Suppressor macrophage (primary cell): ENCODE results near the gene DPP9.

Experiments used
- DNase-seq, 4 experiments: peaks; one replicate each; pipeline ENCODE4 v3.0.0-alpha.2; 2020 to 2022

Gene DPP9

DNA sequence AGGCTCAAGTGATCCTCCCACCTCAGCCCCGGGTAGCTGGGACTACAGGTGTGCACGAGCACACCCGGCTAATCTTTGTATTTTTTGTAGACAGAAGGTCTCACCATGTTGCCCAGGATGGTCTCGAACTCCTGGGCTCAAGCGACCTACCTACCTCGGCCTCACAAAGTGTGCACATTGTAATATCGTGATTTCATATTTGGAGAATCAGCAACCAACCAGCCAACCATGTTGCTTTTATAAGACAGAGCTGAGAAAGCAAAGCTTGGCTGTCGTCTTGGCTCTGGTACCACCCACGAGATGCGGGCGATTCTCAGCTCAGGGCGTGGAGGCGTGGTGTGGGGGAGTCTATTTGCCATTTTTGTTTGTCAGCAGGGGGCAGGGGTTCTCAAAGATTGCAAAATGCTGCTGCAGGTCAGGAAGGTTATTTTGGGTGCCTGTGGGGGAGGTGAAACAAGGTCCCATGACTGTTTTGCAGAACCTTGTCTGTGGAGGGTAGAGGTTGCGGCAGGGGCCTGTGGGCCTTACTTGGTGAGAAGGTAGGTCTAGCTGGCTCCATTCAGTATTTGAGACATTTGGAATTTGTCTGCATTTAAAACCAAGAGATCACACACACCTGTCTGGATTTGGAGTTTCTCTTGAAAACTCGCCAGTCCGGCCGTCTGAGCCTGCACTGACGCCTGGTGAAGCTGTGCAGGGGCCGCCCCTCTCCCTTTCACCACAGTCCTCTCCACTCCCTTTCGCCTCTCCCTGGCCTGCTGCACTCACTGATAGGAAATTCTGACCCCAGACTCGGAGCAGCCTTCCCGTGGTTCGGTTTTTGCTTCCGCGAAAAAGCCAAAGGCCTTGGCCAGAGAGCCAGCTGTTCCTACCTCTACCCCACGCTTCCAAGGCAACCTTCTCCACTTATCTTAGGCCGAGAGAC lies 68.9 kb downstream of the DPP9 start:
- DNase-seq: peak; percentile 66 to 83 (median 80)

DNA sequence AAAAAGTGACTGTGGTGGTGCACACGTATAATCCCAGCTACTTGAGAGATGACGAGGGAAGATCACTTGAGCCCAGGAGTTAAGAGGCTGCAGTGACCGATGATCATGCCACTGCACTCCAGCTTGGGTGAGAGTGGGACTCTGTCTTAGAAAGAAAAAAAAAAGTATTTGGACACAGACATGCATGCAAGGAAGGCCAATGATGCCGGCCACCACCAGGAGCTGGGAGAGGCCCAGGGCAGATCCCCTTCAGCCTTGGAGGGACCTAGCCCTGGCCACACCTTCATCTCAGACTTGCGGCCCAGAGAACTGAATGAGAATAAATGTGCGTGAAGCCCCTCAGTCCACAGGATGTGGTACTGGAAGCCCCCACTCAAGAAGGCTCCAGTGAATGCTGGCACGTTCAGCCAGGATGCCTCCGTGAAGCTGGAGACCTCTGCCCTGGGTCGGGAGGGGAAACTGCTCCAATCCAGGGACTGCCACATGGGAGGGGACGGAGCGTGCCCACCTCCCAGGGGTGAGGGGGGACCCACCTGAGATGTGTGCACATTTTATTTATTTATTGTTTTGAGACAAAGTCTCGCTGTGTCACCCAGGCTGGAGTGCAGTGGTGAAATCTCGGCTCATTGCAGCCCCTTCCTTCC lies 69.7 kb downstream of the DPP9 start:
- no peak for DNase-seq

DNA sequence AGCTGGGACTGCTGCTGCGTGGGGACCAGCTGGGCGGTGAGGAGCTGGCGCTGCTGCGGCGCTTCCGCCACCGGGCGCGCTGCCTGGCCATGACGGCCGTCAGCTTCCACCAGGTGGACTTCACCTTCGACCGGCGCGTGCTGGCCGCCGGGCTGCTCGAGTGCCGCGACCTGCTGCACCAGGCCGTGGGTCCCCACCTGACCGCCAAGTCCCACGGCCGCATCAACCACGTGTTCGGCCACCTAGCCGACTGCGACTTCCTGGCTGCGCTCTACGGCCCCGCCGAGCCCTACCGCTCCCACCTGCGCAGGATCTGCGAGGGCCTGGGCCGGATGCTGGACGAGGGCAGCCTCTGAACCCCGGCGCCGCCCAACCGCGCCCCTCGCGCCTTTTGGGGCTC lies 71.6 kb downstream of the DPP9 start:
- DNase-seq: no peak

DNA sequence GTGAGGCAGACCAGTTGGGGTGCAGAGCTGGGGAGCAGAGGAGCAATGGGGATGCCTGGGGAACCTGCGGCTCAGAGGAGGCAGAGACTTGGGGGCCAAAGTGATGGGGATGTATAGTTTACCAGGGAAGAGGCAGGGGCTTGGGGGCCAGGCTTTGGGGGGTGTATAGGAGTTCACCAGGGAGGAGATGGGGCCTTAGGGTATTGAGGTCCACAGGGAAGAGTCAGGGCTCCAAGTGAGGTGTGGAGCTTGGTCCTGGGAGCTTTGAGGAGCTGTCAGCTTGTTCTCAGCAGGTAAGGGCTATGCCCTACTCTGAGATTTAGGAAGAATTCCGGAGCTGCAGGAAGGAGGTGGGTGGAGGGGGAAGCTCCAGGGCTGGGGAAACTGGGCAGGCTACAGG lies 73.5 kb downstream of the DPP9 start:
- DNase-seq: no peak

DNA sequence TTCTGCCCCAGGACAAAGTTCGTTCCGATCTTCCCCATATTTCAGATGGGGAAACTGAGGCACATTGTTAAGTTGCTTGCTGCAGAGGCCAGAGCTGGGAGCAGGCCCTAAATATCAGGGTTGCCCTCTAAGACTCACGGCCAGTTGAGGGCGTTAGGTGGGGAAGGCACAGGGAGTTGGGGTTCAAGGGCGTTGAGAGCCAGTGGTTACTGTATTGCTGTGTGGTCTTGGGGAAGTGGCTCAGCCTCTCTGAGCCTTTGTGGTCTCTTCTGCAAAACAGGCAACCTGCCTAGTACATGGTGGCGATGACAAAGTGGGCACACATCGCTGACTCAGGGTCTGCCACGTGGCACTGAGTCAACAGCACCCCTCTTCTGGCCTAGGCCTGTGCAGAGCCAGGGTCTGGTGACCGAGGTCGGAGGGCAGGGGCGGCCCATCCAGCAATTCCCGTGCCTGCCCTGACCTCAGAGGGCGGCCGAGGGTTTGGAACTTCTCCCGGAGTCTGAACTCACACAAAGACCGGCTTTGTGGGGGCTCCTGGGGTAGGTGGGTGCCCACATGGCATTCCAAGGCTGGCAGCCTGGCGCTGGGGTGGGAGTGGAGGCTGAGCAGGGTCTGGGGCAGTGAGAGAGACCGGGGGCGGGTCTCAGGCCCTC lies 74.1 kb downstream of the DPP9 start:
- DNase-seq: peak in 3 of 4 experiments; percentile 54 to 63 (median 57)

DNA sequence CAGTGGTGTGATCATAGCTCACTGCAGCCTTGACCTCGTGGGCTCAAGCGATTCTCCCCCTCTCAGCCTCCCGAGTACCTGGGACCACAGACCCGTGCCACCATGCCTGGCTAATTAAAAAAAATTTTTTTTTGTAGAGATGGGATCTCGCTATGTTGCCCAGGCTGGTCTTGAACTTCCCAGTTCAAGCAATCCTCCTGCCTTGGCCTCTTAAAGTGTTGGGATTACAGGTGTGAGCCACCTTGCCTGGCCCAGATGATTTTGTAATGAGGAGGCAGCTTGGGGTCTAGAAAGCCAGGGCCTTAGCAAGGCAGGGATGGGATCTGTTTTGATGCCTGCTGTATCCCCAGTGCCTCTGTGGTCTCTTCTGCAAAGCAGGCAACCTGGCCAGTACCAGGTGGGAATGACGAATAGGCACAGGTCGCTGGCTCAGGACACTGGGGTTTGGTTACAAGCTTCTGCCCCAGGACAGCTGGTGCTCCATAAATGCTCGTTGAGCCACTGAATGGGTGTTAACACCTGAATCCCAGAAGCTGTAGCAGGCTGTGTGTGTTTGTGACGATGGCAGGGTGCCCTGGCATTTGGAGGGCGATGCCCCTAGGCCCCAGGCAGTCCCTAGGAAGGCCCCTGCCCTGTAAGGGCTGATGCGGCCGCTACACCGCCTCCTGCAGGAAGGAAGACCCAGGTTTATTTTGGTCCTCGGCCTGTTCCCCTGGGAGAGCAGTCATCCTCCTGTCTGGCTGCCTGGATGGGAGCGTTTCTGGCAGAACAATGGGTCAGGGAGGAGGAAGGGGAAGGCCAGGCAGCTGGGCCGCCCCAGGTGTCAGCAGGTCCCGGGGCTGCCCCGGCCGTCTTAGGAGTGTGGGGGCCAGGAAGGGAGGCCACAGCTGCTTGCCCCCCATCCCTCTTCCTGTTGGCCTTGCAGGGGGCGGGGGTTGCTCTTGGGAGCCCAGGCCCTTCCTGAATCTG lies 75.7 kb downstream of the DPP9 start:
- peak in 1 of 4 experiments; percentile 19 for DNase-seq

DNA sequence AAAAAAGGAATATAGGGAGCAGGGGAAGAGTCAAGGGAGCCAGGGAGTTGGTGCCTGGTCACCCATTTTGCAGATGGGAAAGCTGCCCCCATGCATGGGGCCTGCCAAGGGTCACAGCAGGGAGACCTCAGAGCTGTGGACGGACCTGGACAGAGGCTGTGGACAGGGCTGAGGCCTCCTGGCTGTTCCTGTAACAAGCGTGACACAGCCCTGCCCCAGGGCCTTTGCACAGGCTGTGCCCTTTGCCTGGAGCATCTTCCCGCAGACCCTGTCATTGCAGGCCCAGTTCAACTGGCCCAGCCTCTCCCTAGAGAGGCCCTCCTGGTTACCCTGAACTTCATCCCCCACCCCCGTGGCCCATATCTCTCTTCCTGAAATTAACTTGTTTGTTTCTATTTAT lies 77.9 kb downstream of the DPP9 start:
- DNase-seq: no peak

DNA sequence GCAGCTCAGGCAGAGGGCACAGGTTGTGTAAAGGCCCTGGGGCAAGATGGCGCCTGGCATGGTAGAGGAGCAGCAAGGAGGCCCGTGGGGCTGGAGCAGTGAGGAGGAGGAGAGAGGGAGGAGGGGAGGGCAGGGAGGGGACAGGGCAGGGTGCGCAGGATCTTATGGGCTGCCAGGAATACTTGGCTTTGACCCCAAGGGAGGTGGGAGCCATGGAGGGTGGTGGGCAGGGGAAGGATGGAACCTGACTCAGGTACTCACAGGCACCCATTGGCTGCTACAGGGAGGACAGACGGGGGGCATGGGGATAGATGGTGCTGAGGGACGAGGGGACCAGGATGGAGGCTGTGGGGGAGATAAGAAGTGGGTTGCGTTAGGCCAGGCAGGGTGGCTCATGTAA lies 81.0 kb downstream of the DPP9 start:
- DNase-seq: no peak

DNA sequence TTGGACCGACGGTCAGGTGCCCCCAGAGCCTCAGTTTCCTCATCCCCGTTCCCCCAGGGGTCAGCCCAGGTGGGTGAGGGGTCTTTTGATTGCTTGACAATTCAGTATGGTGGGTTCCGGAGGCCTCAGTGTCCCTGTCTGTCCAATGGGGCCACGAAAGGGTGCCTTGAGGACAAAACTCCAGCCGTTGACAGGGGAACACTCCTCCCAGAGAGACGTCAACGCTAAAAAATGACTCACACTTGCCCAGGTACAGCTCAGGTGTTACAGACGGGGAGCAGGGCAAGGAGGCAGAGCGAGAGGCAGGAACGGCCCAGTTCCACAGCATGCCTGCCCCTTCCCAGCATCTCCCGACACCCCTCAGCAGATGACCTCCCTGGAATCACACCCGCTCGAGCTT lies 82.5 kb downstream of the DPP9 start:
- no peak for DNase-seq

DNA sequence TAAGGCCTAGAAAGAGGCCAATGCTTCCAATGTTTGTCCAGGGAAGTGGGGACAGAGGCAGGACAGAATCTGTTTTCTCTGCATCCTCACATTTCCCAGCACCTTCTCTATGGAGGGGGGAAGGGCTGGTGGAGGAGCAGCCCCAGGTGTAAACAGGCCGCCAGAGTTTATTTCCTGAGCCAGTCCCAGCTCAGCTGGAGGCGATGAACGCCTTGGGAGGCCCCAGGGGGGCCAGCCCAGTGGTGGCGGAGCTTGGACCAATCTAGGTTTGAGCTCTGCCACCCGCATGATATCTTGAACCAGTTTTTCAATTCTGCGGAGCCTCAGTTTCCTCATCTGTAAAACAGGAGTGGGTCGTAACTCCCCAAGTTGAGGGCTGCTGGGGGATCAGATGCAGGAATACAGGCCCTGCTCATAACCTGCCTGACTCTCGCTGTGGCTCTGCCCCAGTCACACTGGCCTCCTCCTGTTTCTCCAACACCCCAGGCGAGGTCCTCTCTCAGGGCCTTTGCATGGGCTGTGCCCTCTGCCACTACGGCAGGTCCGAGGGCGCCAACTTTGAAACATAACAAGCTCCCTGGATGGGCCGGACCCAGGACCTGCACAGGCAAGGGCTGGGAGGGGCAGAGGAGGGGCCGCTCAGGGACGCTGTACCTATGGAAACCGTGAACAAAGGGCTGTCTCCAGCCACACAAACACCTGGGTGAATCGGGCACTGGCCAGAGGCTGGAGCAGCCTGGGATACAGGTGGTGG lies 83.2 kb downstream of the DPP9 start:
- no peak for DNase-seq

DNA sequence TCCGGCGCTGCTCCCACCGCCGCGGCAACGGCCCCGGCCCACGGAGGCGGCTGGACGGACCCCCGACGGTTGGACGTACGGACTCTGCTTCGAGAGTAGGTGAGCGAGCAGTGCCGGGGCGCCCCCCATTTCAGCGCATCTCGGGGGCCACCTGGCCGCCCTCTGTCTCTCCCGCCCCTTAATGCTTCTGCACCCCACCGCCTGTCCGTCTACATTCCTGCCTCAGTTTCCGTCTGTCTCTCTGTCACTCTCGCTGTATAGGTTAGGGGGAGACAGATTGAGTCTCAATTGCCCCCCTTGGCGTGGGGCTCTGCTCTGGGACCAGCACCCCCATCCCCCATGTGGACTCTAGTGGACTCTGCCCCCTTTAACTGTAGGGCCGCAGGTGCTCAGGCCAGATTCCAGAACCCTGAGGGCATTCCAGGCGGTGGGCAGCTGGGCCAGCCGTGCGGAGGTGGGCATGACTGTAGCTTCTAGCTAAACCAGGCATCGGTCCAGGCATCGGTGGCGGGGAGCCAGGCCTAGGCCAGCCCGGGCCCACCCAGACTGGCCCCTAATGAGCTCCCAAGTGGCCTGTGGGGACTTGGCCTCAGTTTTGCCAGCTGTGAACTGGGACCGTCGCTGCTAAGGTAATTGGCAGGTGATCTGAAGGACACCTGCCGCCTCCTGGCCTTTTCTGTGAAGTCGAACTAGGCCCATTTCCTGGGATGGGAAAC lies 84.0 kb downstream of the DPP9 start:
- DNase-seq: peak in 1 of 4 experiments; percentile 34

DNA sequence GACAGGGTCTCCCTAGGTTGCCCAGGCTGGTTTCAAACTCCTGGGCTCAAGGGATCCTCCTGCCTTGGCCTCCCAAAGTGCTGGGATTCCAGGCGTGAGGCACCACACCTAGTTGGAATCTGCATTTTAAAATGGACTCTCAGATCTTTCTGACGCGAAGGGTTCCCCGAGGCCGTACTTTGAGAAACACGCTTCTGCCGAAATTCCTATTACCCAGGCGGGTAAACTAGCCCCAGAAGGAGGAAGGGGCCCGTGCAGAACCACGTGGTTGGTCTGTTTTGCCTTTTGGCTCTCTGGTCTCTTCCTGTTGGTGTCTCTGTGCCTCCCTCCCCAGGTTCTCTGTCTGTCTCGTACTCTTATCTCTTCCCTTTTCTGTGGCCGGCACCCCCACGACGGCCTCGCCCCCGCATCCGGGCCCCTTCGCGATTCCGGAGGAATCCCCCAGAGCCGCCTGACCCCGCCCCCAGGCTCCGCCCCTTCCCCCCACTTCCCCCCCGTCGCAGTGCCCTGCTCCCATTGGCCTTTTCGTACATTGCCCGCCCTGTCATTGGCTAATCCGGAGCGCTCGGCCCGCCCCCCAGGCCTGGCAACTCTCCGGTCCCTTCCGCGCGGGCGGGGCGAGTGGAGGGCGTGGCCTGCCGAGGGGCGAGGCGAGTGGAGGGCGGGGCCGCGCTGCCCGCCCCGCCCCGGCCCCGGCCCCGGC lies 84.7 kb downstream of the DPP9 start, which contains the start of gene TNFAIP8L1:
TNFAIP8L1 (plus strand) TSS at position 689 of the 703 bp plus-strand sequence. CDS start 12,354 bp downstream, outside the sequence.
- DNase-seq: peak; percentile 99 to 100 (median 99)

DNA sequence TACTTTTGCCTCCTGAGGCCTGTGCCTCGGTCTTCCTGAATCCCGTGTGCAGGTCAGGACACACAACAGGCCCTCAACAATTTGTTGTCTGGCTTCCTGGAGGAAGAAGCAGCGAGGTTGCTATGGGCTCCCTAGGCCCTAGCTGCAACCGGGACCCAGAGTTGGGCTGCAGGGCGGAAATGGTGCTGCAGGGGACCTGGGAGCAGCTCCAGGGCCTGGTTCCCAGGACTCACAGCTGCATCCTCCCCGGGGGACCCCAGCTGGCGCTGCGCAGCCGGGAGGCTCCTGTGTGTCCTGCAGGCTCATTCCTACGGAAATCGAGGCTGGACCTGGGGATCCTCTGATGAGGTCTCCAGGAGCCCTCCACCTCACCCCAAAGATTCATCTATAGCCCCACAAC lies 85.3 kb downstream of the DPP9 start:
- peak in 2 of 4 experiments; percentile 24 to 37 for DNase-seq

DNA sequence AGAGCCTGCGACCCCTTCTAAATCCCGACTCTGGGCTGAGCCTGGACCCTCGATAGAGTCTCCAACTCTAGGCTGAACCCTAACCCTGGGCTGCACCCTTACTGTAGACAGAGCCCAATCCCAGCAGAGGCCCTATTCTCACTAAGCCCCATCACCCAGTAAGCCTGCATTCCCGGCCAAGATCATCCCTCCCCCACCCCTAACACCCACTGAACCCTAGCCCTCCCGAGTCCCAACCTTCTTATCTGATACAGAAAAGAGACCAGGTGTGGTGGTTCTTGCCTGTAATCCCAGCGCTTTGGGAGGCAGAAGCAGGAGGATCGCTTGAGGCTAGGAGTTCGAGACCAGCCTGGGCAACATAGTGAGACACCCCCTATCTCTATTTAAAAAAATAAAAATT lies 86.9 kb downstream of the DPP9 start:
- DNase-seq: no peak

DNA sequence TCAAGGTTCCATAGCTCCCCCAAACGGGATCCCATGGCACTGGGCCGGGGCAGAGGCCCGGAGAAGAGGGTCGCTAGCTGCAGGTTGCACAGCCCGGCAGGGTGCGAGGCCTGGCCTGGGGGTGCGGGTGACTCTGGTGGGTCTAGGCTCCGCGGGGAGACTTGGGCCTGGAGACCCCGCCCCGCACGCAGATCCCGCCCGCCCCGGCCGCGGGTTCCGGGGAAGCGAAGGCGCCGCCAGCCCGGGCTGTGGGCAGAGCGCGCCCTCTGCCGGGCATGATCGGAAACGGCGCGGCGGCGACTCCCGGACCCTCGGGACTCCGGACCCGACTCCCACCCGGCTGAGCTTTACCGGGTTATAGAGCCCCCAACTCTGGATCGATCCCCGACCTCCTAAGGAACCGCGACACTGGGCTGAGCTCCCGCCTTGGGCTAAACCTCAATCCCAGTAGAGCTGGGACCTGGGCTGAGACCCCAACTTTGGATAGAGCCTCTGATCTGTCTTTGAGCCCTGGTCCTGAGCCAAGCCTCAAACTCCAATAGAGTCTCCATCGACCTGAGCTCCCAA lies 87.4 kb downstream of the DPP9 start:
- DNase-seq: peak; percentile 70 to 92 (median 88)

DNA sequence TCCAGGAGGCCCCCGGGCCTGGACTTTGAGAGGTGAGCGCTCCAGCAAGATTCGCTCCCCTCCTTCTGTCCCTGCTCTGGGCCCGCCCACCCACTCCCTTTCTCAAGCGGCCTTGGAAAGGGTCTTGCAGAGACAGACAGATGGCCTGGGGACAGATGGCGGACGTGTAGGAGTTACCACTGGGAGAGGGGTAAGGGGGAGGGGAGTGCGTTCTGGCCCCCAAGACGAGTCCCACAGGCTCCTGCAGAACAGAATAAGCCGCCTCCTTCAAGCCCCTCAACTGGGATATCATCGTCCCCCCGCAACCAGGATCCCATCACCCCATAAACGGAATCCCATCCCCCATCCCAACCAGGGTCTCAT lies 87.9 kb downstream of the DPP9 start:
- no peak for DNase-seq

DNA sequence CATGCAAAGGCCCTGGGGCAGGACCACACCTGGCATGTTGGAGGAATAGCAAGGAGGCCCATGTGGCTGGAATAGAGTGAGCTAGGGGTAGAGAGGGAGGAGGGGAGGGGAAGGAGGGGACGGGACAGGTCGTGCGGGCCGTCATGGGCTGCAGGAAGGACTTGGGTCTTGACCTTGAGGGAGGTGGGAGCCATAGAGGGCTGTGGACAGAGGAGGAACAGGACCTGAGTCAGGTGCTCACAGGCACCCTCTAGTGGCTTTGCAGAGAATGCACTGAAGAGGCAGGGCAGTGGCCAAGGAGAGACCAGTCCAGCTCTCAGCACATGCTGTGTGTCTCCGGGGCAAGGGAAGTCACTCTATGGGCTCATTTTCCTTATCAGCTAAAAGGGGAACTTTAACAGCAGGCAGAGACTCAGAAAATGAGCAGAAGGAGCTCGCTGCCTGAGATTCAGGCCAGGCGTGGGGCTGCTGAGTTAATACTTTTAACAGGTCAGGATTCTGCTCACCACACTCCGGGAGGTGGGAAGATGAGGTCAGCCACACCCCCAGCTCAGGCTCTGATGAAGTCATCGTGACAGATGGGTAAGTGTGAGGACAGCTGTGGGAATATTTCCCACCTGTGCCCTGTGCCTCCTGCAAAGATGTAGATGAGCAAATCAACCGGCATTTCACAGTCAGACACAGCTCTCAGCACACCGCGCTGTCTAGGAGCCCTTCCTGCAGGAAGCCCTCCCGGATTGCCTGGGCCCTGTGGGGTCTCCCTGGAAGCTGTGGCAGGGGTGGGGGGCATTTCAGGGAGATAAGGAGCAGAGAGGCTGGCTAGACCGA lies 90.3 kb downstream of the DPP9 start:
- peak; percentile 94 to 98 (median 96) for DNase-seq
